ENCODE results near the gene RHBDL2. TPM values are rescaled to one million over a fixed set of nuclear protein-coding genes. Genes with fewer than 3 reads are reported as not detected.

RHBDL2 gene
- total and polyA plus RNA-seq, 2 of the 13 experiments (the other 11 are each of a cell fraction or from before 2014, with no cell fraction given), result 3.3 to 5.4 TPM

DNA sequence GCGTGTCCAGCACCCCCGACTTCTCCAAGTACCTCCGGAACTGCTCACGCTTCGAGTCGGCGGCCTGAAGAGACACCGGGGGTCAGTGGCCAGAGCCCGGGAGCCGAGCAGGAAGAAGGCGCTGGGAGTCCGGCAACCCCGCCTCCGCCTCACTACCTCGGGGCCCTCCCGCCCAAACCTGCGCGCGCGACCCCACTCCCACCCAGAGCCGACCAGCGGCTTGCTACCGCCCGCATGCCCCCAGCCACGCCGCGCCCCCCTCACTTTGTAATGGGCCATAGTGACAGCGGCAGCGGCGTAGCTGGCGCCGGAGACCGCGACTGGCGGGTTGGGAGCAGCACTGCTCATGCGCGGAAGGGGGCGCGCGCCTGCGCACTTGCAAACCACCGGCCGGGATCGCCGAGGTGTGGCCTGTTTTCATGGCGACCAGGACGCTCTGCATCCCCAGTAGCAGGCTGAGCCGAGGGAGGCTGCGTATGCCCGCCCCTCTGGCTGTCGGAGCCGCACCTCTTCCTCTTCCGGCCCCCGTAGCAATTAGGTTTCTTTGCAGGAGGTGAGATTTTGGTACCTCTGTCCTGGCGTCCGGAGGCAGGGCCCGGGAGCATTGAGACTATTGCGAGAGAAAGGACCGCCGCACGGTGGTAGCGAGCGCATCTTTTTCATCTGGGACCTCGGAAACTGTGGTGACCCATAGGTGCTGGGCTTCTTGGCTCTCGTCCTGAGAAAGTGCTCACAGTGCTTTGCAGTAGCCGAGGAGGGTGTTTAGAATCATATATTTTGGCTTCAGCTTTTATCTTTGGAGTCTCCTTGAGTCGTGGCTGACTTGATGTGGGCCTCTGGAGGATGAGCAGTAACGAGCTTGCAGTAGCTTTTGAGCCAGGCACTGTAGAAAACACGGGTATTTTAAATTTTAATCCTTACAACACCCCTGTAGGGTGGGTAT, 68.3 kb downstream of the RHBDL2 start, which contains the start of gene MYCBP (continued):
- TF ChIP-seq HMGXB3 (CRISPR knock-in tag; IDR thresholded peaks at IDR 0.05; ENCODE audit: borderline replicate concordance) (peak; percentile 84; the same call in 1 of the 2 replicates), SCMH1 (CRISPR knock-in tag; IDR thresholded peaks at IDR 0.05; ENCODE audit: borderline replicate concordance) (no peak), CAMTA2 (CRISPR knock-in tag; IDR thresholded peaks at IDR 0.05; ENCODE audit: borderline replicate concordance) (no peak), SALL1 (CRISPR knock-in tag; IDR thresholded peaks at IDR 0.05) (peak; percentile 51), BORCS8-MEF2B (CRISPR knock-in tag; IDR thresholded peaks at IDR 0.05) (no peak; the same call in 1 of the 2 replicates), PRMT3 (CRISPR knock-in tag; IDR thresholded peaks at IDR 0.05; ENCODE audit: borderline replicate concordance, low read depth) (no peak), HNRNPLL (IDR thresholded peaks at IDR 0.05; ENCODE audit: low read depth, low read length, poor library complexity, severe bottlenecking) (peak; percentile 99), ZNF230 (CRISPR knock-in tag; IDR thresholded peaks at IDR 0.05) (peak; percentile 24; the same call in 1 of the 2 replicates), EHMT2 (IDR thresholded peaks at IDR 0.05; ENCODE audit: borderline replicate concordance, low read depth, low read length) (no peak), ZNF12 (CRISPR knock-in tag; IDR thresholded peaks at IDR 0.05) (no peak), EP300 (IDR thresholded peaks at IDR 0.05; ENCODE audit: low read depth in 2 of 2, low read length in 2 of 2) (no peak), EP300 (CRISPR knock-in tag; IDR thresholded peaks at IDR 0.05; ENCODE audit: borderline replicate concordance) (no peak), ZBTB21 (CRISPR knock-in tag; IDR thresholded peaks at IDR 0.05) (no peak), KLF6 (CRISPR knock-in tag; IDR thresholded peaks at IDR 0.05) (0 out of 2 replicates have a peak, but pooled peaks have one; percentile 60), KLF16 (CRISPR knock-in tag; IDR thresholded peaks at IDR 0.05) (no peak), IRF2 (CRISPR knock-in tag; IDR thresholded peaks at IDR 0.05) (peak; percentile 50; the same call in 1 of the 2 replicates), ZMAT5 (CRISPR knock-in tag; IDR thresholded peaks at IDR 0.05; ENCODE audit: borderline replicate concordance, low read depth) (no peak), SALL2 (CRISPR knock-in tag; IDR thresholded peaks at IDR 0.05) (peak; percentile 29; the same call in 1 of the 2 replicates), RXRB (CRISPR knock-in tag; IDR thresholded peaks at IDR 0.05; ENCODE audit: borderline replicate concordance) (no peak; the same call in 1 of the 2 replicates), ZFY (CRISPR knock-in tag; IDR thresholded peaks at IDR 0.05) (peak; percentile 76), HOXA3 (CRISPR knock-in tag; IDR thresholded peaks at IDR 0.05) (peak; percentile 69)
- TF ChIP-seq, protein P1, sequence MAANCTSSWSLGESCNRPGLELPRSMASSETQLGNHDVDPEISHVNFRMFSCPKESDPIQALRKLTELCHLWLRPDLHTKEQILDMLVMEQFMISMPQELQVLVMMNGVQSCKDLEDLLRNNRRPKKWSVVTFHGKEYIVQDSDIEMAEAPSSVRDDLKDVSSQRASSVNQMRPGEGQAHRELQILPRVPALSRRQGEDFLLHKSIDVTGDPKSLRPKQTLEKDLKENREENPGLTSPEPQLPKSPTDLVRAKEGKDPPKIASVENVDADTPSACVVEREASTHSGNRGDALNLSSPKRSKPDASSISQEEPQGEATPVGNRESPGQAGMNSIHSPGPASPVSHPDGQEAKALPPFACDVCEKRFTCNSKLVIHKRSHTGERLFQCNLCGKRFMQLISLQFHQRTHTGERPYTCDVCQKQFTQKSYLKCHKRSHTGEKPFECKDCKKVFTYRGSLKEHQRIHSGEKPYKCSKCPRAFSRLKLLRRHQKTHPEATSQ (CRISPR knock-in tag; IDR thresholded peaks at IDR 0.05; ENCODE audit: borderline replicate concordance), result 0 out of 2 replicates have a peak, but pooled peaks have one; percentile 43
